K562 (cell line): ENCODE results near the gene KIF6. TPM values are rescaled to one million over a fixed set of nuclear protein-coding genes. Genes with fewer than 3 reads are reported as not detected.

ENCODE experiments used
- ATAC-seq: fragments of 200-7000 bp; cut with Tn5 transposase; 3 replicates; pipeline ENCODE4 v1.9.1; 2020; ENCODE audit warnings: moderate library complexity
- BruUV-seq: library from RNA; stranded (reverse); fragments of 400-500 nt; replicated peaks from 2 replicates; lab custom pipeline; 2021; lab: Mats Ljungman, UMichigan
- CTCF ChIA-PET: fragments of 300-600 bp; formaldehyde crosslinking; extraction: SDS; loops from one replicate; lab custom pipeline; 2021; ENCODE audit warnings: low intra/inter-chr PET ratio; lab: Yijun Ruan, JAX
- POLR2A ChIA-PET: fragments of 300-600, 350-650 bp; sonication (Branson Sonifier 250); formaldehyde crosslinking; extraction: SDS; loops from one replicate; lab custom pipeline; 2021; ENCODE audit warnings: antibody characterized with exemption, inconsistent platforms; lab: Yijun Ruan, JAX
- DNase-seq, 4 experiments: peaks; one replicate each; pipeline versions ENCODE4 v3.0.0 to v3.0.0-alpha.2; 2011 to 2018; ENCODE audit warnings: low spot score in 3 of 4, mixed read lengths in 3 of 4; ENCODE audit errors: extremely low read depth in 1 of 4
- FAIRE-seq: peaks from 2 replicates; lab custom pipeline; 2011; peaks lifted over from hg19 to GRCh38; lab: Jason Lieb, UNC
- H2AFZ ChIP-seq: 2 replicates; pipeline ENCODE4 v1.6.0; 2011; ENCODE audit warnings: low read depth, low read length, control low read depth, inconsistent platforms
- H3K27ac ChIP-seq: fragments of 200-600 bp; 3 replicates; pipeline ENCODE4 v1.8.0; 2011; ENCODE audit warnings: low read depth, mild to moderate bottlenecking, control low read depth, inconsistent platforms, low read length, moderate library complexity, mixed read lengths; ENCODE audit errors: extremely low read depth
- H3K27me3 ChIP-seq, 2 experiments: fragments of 300-600 bp in 1 of 2; 2 replicates in 1 of 2; 3 replicates in 1 of 2; pipeline versions ENCODE4 v1.6.0 to v1.8.0; 2011; ENCODE audit warnings: inconsistent platforms in 2 of 2, low read length in 2 of 2, mild to moderate bottlenecking in 1 of 2, mixed read lengths in 1 of 2, moderate library complexity in 1 of 2; ENCODE audit not compliant: control insufficient read depth in 2 of 2, insufficient read depth in 2 of 2
- H3K36me3 ChIP-seq: fragments of 300-600 bp; 3 replicates; pipeline ENCODE4 v1.8.0; 2011; ENCODE audit warnings: mild to moderate bottlenecking, low read length, inconsistent platforms; ENCODE audit not compliant: control insufficient read depth, insufficient read depth
- H3K4me1 ChIP-seq, 2 experiments: fragments of 200-600 bp in 1 of 2; replicated peaks in 1 of 2; 2 replicates in 1 of 2; 3 replicates in 1 of 2; pipeline versions ENCODE4 v1.5.1 to v1.8.0; 2011; ENCODE audit warnings: inconsistent platforms in 2 of 2, low read length in 2 of 2, mild to moderate bottlenecking in 1 of 2, mixed read lengths in 1 of 2, moderate library complexity in 1 of 2; ENCODE audit not compliant: control insufficient read depth in 2 of 2, insufficient read depth in 2 of 2
- H3K4me2 ChIP-seq: 2 replicates; pipeline ENCODE4 v1.6.1; 2011; ENCODE audit warnings: low read length, control low read depth, inconsistent platforms, mixed read lengths; ENCODE audit not compliant: insufficient read depth
- H3K4me3 ChIP-seq: fragments of 200-600 bp; sonication (generic), shearing (Covaris generic); 2 replicates; pipeline ENCODE4 v1.5.1; 2016; ENCODE audit warnings: control low read depth, inconsistent platforms
- H3K79me2 ChIP-seq: fragments of 200-600 bp; 3 replicates; pipeline ENCODE4 v1.8.0; 2011; ENCODE audit warnings: low read length, inconsistent platforms; ENCODE audit not compliant: control insufficient read depth, insufficient read depth
- H3K9ac ChIP-seq, 2 experiments: 2 replicates each; pipeline versions ENCODE4 v1.6.0 to v1.6.1; 2011; ENCODE audit warnings: low read depth in 2 of 2, low read length in 2 of 2, control low read depth in 1 of 2, inconsistent platforms in 1 of 2, mild to moderate bottlenecking in 1 of 2, mixed read lengths in 1 of 2; ENCODE audit not compliant: insufficient read depth in 1 of 2
- H3K9me1 ChIP-seq: one replicate; pipeline ENCODE4 v1.6.0; 2011; ENCODE audit warnings: inconsistent platforms, mild to moderate bottlenecking, low read length, moderate library complexity; ENCODE audit not compliant: control insufficient read depth, insufficient read depth
- H3K9me3 ChIP-seq: replicated peaks from 2 replicates; pipeline ENCODE4 v1.5.1; 2011; ENCODE audit warnings: low read depth, low read length, inconsistent platforms; ENCODE audit not compliant: control insufficient read depth, insufficient read depth
- H4K20me1 ChIP-seq: replicated peaks from 2 replicates; pipeline ENCODE4 v1.6.1; 2011; ENCODE audit warnings: low read length, inconsistent platforms, mixed read lengths; ENCODE audit not compliant: control insufficient read depth, insufficient read depth
- GATAD2A ChIP-seq: fragments of 450-650 bp; IDR thresholded peaks from 2 replicates; pipeline ENCODE4 v1.6.1; 2017
- NFXL1 ChIP-seq: fragments of 450-650 bp; formaldehyde crosslinking; IDR thresholded peaks from 2 replicates; pipeline ENCODE4 v1.4.0; 2021; ENCODE audit warnings: mild to moderate bottlenecking
- NKRF ChIP-seq: fragments of 450-650 bp; IDR thresholded peaks from 2 replicates; pipeline ENCODE4 v1.6.1; 2016; ENCODE audit warnings: borderline replicate concordance
- NRF1 ChIP-seq, 2 experiments: fragments of 450-650 bp; IDR thresholded peaks in 1 of 2; conservative IDR thresholded peaks in 1 of 2; 2 replicates each; pipeline ENCODE4 v1.6.1; 2014; ENCODE audit warnings: mild to moderate bottlenecking in 2 of 2
- SRF ChIP-seq, 2 experiments: fragments of 250-450, 450-650 bp in 1 of 2; sonication (Bioruptor Pico) in 1 of 2; sonication (generic) in 1 of 2; formaldehyde crosslinking; IDR thresholded peaks; 2 replicates each; pipeline versions ENCODE4 v1.5.0 to v1.5.1; 2020 to 2022; ENCODE audit warnings: mild to moderate bottlenecking in 1 of 2, missing genetic modification reagents in 1 of 2
- U2AF2 ChIP-seq: fragments of 200-400 bp; formaldehyde crosslinking; optimal IDR thresholded peaks from 2 replicates; pipeline ENCODE3; 2017; ENCODE audit warnings: low read depth, mild to moderate bottlenecking, low read length
- WGBS: fragments of 100-300 bp; shearing (Covaris generic); methylation state at CpG from one replicate; pipeline ENCODE4 v1.1.6; 2016; ENCODE audit warnings: low coverage, mixed read lengths; ENCODE audit not compliant: insufficient coverage; ENCODE audit errors: missing lambda C conversion rate; 5-methylcytosine and 5-hydroxymethylcytosine counted together
- in situ Hi-C: fragments of 300-500 bp; cut with MboI; formaldehyde crosslinking; loops from 4 replicates; pipeline ENCODE4 v1.15.0; 2018; ENCODE audit warnings: inconsistent platforms, mixed read lengths
- intact Hi-C: fragments of 100-400 bp; cut with micrococcal nuclease; formaldehyde crosslinking; loops from 2 replicates; pipeline ENCODE4 v1.14.2; 2022
- polyA plus RNA-seq, 8 experiments: library from polyadenylated mRNA; depleted of rRNA in 4 of 8; stranded (reverse) in 5 of 8; unstranded in 3 of 8; fragments of >200 nt; fragmentation: Nextera tagmentation in 2 of 8; fragmentation: Illumina TruSeq in 1 of 8; extraction: Ambion mirVana in 2 of 8; extraction: Trizol in 1 of 8; gene quantifications; 2 replicates each; pipeline versions ENCODE4 v1.2.1 to v1.2.3, GENCODE V29; 2011 to 2014; ENCODE audit warnings: inconsistent platforms in 1 of 8, missing spikeins in 1 of 8
- total RNA-seq, 7 experiments: library from RNA; depleted of rRNA in 6 of 7; stranded (reverse); fragments of >200 nt in 6 of 7; fragmentation: Illumina TruSeq in 2 of 7; extraction: Trizol in 2 of 7; gene quantifications; 2 replicates each; pipeline versions ENCODE4 v1.2.1 to v1.2.3, GENCODE V29; 2011 to 2021; ENCODE audit warnings: low replicate concordance in 1 of 7

KIF6 gene
- total and polyA plus RNA-seq, 9 of the 15 experiments (the other 6 are each of a cell fraction or from before 2014, with no cell fraction given): not detected

GRCh38 chr6:39302011-39302410 is 423.2 kb downstream of the KIF6 start:
- WGBS: 6% methylated on average over 2 of the region's 2 CpGs
- CTCF ChIA-PET: interaction anchor here (0.7 to 4.0 kb wide), 3 partner anchors 135 to 314 kb away, joined by 3 to 84 read pairs (median 6); no protein-coding TSS in a partner anchor
- FAIRE-seq: no peak

More at GRCh38 chr6:39302011-39302410, 423.2 kb downstream of the KIF6 start:
- in situ Hi-C loops: loop anchor here (5.0 kb wide), 2 partner anchors 135 to 430 kb away; no protein-coding TSS in a partner anchor
- H3K9ac ChIP-seq: no peak overlapping the region
- intact Hi-C loops: loop anchor here (1.0 to 5.0 kb wide), 2 partner anchors 215 to 329 kb away; no protein-coding TSS in a partner anchor
- H3K79me2 ChIP-seq: no peaks in the 10 kb centered on the region
- peaks cover 31 to 67% of the 10 kb centered on the region in 2 experiments for H3K27me3 ChIP-seq
- no peaks in the 10 kb centered on the region for H3K9me3 ChIP-seq
- TF ChIP-seq NKRF (no peak), GATAD2A (no peak), NRF1 (conservative IDR thresholded peaks at IDR 0.05 in 1 of 2, IDR thresholded peaks at IDR 0.05 in 1 of 2) (no peak), SRF (CRISPR knock-in tag; IDR thresholded peaks at IDR 0.05) (no peak), NFXL1 (CRISPR knock-in tag) (no peak), U2AF2 (no peak)
- POLR2A ChIA-PET: interaction anchor here (0.6 to 1.7 kb wide), 3 partner anchors 131 to 150 kb away, joined by 4 to 6 read pairs (median 5); no protein-coding TSS in a partner anchor
- H3K4me2 ChIP-seq: no peak overlapping the region
- H3K4me1 ChIP-seq: peaks cover 0 to 13% of the 10 kb centered on the region in 2 experiments; a peak in 3 of 5 replicates
- H3K27ac ChIP-seq: no peak overlapping the region
- H3K36me3 ChIP-seq: no peaks in the 10 kb centered on the region
- no TSS peak for BruUV-seq
- peaks cover 13% of the 10 kb centered on the region; the same call in 1 of the 2 replicates for H4K20me1 ChIP-seq
- no peak for DNase-seq
- no peak for ATAC-seq
- peaks cover 7% of the 10 kb centered on the region for H3K9me1 ChIP-seq
- H3K4me3 ChIP-seq: no peak overlapping the region
- no peak overlapping the region for H2AFZ ChIP-seq
